NCI-H146 treated with DMSO at 0.1 percent for 48 hours (cell line): ENCODE data around the gene ADARB1.

Source experiments
- DNase-seq: peaks from one replicate; lab custom pipeline; 2025; ENCODE audit not compliant: unreplicated experiment; lab: John Stamatoyannopoulos, UW

ADARB1 gene

GRCh38 chr21:45039317-45040156, 34.8 kb upstream of the ADARB1 start:
- DNase-seq, result no peak

- no peak for DNase-seq
These were observed 34.1 kb upstream of the ADARB1 start for GRCh38 chr21:45040157-45040711.

- no peak for DNase-seq
These were observed 33.6 kb upstream of the ADARB1 start for GRCh38 chr21:45040739-45041138.

- no peak for DNase-seq
These were observed 33.0 kb upstream of the ADARB1 start for GRCh38 chr21:45041351-45041805.

- no peak for DNase-seq
These were observed 32.3 kb upstream of the ADARB1 start for GRCh38 chr21:45041984-45042663.

GRCh38 chr21:45042664-45043161, 31.7 kb upstream of the ADARB1 start:
- DNase-seq, result no peak

- no peak for DNase-seq
These were observed 30.8 kb upstream of the ADARB1 start for GRCh38 chr21:45043541-45044020.

- no peak for DNase-seq
These were observed 28.9 kb upstream of the ADARB1 start for GRCh38 chr21:45045481-45045880.

GRCh38 chr21:45047257-45047656, 27.1 kb upstream of the ADARB1 start:
- no peak for DNase-seq

- DNase-seq, result no peak
These were observed 26.2 kb upstream of the ADARB1 start for GRCh38 chr21:45048026-45048698.

GRCh38 chr21:45048968-45049367, 25.4 kb upstream of the ADARB1 start:
- DNase-seq, result no peak

GRCh38 chr21:45049714-45050344, 24.6 kb upstream of the ADARB1 start:
- no peak for DNase-seq

- DNase-seq, result no peak
These were observed 24.0 kb upstream of the ADARB1 start for GRCh38 chr21:45050345-45050796.

GRCh38 chr21:45050797-45051489, 23.4 kb upstream of the ADARB1 start:
- DNase-seq, result no peak

GRCh38 chr21:45051580-45052434, 22.6 kb upstream of the ADARB1 start:
- DNase-seq, result no peak

- no peak for DNase-seq
These were observed 21.4 kb upstream of the ADARB1 start for GRCh38 chr21:45052960-45053359.

- no peak for DNase-seq
These were observed 20.7 kb upstream of the ADARB1 start for GRCh38 chr21:45053561-45054226.

GRCh38 chr21:45054227-45054926, 20.0 kb upstream of the ADARB1 start:
- no peak for DNase-seq
